Dedifferentiated amniotic fluid mesenchymal stem cell (primary cell): ENCODE results near the gene CSH1.
"Not testable (repeated sequence)": the region's sequence is repeated elsewhere in the genome, so short reads cannot be mapped to it uniquely, and the experiment has no call there.

ENCODE experiments used
- DNase-seq: peaks from one replicate; pipeline ENCODE4 v3.0.0-alpha.2; 2016; ENCODE audit errors: extremely low spot score

The CSH1 gene

DNA sequence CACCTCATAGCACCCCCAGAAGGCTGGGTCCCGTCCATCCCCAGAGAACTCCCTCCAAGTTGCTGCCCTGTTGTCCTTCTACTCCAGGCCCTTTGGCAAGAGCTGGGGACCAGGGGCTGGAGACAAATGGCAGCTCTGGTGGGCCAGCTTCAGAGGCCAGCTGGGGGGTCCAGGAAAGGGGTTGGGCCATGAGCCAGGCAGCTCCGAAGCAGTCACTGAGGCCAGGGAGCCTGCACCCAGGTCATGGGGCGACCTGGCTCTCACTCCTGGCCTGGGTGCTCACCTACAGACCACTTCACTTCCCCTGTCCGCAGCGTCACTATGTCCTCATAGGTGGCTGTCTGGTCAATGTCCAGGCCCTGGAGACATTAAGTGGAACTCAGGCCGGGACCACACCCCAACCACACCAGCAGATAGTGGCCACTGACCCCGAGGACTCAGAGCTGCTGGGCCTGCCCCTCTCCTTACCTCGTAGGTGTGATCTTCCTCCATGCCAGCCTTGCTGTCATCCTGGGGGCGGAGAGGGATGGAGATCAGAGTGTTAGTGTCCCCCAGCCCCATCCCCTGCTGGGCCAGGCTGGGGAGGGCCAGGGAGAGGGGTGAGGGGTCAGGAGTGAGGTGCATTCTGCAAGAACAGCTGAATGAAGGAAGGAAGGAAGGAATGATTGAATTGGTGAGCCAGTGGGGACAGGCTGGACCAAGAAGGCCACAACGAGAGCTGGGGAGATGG lies 32.8 kb upstream of the CSH1 start:
- no peak for DNase-seq

DNA sequence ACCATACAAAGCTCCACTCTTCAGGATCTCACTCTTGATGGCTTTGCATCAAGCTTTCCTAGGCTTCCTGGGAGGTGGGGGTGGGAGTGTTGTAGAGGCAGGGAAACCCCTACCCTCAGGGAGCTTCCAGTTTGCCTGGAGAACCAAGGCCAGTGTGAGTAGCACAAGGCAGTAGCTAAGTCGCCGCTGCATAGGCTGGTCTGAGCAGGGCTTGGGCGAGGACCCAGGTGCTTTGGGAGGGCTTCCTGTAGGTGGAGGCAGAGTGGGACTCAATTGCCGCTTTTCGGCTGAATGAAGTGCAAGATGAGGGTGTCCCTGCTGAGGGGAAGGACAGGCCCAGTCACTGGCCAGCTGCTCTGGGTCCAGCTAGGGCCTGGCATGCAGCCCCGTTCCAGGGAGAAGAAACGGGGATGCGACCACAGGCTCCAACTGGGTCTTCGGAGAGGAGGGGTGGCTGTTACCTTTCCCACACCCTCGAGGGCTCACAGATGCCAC lies 31.8 kb upstream of the CSH1 start:
- no peak for DNase-seq

DNA sequence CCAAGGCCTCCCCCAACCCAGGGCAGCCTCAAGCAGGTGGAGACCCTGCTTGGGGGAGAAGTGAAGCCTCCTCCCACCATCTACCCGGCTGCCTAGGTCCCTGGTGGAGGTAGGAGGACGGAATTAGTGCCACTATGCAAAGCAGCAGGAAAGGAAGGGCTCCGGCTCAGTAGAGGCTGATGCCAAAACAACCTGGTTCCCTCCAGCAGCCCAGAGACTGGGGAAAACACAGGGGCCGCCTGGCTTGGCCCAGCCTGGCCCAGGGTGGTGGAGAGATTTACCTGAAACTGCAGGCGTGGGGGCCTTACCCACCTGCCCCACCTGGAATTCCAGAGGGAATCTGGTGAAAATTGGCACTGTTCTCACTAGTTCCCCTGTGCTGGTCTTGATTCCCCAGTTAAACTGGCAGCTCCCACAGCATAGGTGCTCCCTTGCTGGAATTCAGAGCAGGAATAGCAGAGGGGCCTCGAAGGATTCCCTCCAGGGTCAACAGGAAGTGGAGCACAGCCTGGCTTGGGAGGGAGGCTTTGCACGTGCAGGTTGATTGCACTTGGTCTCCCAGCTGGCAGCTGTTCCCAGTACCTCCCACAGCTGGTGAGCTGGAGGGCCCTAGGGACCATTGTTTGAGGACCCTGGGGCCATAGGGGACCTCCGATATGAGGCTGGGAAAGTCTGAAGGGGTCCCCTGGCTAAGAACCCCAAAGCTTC lies 31.2 kb upstream of the CSH1 start:
- DNase-seq, result no peak

DNA sequence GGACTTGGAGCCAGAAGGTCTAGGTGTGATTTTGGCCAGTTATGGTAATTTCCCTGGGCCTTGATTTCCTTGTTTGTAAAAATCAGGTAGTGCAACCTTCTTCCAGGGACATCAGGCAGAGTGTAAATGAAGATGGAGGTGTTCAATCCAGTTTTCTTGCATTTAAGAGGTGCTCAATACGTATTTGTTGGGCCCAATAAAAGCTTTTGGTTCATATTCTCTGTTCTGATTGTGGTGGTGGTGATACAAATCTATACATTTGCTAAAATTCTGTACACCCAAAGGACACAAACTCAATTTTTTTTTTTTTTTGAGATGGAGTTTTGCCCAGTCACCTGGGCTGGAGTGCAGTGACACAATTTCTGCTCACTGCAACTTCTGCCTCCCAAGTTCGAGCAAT lies 29.8 kb upstream of the CSH1 start:
- DNase-seq, result no peak

DNA sequence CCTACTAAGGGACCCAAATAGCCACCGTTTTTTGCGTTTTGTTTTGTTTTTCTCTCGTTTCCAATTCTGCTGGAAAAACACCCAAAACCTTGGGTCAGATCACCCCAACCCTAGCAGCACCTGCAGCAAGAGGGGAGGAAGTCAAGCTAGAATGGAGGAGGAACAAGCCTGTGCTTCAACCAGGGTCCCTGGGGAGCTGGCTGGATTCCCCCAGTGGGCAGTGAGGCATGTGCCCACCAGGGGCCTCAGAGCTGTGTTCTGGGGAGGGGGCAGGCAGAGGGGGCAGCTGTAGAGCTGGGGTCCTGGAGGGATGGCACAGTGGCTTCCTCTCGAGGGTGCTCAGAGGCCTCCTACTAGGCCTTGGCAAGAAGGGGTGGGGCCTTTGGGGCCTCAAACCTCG lies 29.2 kb upstream of the CSH1 start:
- DNase-seq, result no peak

DNA sequence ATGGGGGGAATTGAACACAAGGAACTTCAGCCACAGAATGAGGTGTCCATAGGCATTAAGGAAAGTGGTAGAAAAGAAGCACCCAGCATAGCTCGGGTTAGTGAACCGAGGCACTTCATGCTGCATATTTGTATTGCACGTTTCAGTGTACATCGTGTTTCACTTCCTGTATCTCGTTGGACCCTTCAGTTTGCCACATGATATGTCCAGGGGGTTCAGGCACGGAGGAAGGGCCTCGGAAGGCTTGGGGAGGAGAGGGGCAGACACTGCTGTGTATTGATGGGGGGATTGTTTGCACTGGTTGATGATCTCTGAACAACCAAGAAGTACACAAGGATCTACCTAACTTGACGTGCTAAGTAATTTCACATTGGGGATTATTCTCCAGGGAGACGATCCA lies 26.0 kb upstream of the CSH1 start:
- DNase-seq, result not testable (repeated sequence)

DNA sequence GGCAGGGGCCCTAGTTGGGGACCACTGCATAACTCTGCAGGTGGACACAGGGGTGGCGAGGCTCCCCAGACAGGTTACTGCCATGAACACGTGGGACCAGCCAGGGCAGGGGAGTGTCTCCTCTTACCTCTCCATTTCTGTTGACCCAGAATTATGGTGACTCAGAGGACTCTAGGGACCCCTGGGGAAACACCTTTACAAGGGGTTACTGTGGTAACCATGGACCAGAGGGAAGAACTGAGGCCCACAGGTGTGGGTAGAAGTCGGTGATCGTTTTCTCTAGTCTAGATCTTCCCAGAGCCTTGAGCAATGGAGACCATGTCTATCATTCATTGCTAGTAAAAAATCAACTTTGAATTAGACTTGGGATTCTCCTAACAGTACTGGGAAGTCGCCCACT lies 24.4 kb upstream of the CSH1 start:
- not testable (repeated sequence) for DNase-seq

DNA sequence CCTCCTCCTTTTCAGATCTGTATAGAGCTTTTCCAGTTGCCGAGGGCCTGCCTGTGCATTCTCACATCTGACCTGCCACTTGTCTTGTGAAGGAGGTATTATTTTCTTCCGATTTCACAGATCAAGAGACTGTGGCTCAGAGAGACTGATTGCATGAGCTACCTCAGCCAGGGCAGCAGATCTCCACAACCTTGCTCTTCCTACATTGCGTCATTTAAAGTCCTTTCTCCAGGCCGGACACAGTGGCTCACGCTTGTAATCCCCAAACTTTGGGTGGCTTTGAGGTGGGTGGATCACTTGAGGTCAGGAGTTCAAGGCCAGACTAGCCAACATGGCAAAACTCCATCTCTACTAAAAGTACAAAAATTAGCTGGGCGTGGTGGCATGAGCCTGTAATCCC lies 23.7 kb upstream of the CSH1 start:
- DNase-seq, result not testable (repeated sequence)

DNA sequence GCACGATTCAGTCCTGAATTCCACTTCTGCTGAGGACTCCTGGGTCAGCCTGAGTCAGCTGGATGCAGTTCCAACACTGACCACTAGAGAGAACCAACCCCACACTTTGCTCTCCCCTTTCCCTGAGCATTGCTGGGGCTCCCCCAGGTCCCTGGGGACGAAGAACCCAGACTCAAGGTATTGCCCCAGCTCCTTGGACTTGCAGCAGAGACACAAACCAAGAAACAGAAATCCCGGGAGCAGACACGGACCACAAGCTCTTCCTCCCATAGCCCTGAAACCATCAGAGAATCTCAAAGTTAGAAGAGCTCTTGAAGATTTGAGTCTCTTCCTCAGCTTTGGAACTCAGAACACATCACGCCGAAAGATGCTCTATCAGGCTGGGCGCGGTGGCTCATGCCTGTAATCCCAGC lies 22.9 kb upstream of the CSH1 start:
- peak; percentile 50 for DNase-seq

DNA sequence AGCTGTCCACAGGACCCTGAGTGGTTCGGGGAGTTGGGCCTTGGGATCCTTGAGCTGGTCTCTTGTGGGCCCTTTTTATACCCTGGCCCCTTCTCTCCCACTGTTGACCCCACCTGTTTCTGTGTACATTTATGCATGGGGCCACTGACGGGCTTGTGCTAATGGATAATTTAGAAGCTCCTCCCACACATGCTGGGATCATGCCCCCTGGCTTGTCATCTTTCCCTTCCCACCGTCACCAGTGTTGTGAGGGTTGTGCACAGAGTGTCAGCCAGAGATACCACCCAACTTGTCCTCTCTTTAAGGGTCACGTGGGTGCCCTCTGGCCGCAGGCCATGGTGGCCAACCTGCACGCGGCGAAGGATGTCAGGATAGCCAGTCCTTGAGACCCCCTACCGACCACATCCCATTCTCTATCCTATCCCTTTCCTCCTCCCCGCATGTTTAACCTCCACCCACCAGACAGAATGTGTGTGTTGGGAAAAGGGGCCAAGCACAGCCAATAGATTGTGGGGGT lies 22.5 kb upstream of the CSH1 start, which contains the start of gene GH1:
Gene GH1 (minus strand): TSS at position 51 of the 517 bp plus-strand sequence. CDS start 63 bp downstream, outside the sequence.
- DNase-seq, result not testable (repeated sequence)

DNA sequence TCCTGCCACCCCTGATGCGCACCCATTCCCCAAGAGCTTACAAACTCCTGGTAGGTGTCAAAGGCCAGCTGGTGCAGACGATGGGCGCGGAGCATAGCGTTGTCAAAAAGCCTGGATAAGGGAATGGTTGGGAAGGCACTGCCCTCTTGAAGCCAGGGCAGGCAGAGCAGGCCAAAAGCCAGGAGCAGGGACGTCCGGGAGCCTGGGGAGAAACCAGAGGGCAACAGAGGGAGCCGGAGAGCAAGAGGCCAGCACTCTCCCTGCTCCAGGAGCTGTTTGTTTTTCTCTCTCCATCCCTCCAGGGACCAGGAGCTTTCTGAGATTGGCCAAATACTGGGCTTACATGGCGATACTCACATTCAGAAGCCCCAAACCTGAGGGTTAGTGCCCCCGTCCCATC lies 21.9 kb upstream of the CSH1 start:
- DNase-seq, result no peak

DNA sequence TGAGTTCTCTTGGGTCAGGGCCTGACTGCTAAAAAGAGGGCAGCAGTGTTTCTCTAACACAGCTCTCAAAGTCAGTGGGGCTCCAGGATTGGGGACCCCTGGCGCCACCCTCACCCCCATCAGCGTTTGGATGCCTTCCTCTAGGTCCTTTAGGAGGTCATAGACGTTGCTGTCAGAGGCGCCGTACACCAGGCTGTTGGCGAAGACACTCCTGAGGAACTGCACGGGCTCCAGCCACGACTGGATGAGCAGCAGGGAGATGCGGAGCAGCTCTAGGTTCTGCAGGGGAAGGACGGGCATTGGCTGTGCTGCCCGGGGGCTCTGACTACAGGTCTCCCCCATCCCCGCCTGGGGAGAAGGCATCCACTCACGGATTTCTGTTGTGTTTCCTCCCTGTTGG lies 21.3 kb upstream of the CSH1 start:
- DNase-seq, result no peak

DNA sequence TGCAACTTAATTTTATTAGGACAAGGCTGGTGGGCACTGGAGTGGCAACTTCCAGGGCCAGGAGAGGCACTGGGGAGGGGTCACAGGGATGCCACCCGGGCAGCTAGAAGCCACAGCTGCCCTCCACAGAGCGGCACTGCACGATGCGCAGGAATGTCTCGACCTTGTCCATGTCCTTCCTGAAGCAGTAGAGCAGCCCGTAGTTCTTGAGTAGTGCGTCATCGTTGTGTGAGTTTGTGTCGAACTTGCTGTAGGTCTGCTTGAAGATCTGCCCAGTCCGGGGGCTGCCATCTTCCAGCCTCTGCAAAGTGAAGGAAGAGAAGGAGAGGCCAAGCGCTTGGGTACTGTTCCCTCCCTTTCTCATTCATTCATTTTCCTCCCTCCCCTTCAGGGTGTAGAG lies 20.8 kb upstream of the CSH1 start:
- DNase-seq, result not testable (repeated sequence)

DNA sequence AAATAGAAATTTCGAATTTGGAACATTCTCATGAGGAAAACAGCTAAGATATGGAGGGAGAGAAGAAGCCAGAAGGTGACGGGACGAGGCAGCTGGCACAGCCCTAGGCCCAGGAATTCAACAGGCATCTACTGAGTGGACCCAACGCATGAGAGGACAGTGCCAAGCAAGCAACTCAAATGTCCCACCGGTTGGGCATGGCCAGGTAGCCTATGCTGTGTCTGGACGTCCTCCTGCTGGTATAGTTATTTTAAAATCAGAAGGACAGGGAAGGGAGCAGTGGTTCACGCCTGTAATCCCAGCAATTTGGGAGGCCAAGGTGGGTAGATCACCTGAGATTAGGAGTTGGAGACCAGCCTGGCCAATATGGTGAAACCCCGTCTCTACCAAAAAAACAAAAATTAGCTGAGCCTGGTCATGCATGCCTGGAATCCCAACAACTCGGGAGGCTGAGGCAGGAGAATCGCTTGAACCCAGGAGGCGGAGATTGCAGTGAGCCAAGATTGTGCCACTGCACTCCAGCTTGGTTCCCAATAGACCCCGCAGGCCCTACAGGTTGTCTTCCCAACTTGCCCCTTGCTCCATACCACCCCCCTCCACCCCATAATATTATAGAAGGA lies 20.3 kb upstream of the CSH1 start:
- DNase-seq, result no peak

DNA sequence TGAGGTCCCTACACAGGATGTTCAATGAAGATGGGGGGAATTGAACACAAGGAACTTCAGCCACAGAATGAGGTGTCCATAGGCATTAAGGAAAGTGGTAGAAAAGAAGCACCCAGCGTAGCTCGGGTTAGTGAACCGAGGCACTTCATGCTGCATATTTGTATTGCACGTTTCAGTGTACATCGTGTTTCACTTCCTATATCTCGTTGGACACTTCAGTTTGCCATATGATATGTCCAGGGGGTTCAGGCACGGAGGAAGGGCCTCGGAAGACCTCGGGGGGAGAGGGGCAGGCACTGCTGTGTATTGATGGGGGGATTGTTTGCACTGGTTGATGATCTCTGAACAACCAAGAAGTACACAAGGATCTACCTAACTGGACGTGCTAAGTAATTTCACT lies 19.4 kb upstream of the CSH1 start:
- DNase-seq, result not testable (repeated sequence)

DNA sequence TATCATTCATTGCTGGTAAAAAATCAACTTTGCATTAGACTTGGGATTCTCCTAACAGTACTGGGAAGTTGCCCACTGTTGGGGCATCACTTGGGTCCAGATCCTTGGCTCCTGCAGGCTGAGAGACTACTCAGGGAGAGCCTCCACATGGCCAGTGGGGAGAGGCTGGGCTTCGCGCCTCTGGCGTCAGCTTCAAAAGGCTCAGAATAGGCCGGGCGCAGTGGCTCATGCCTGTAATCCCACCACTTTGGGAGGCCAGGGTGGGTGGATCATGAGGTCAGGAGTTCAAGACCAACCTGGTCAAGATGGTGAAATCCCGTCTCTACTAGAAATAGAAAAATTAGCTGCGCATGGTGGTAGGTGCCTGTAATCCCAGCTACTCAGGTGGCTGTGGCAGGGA lies 18.1 kb upstream of the CSH1 start:
- DNase-seq, result no peak

DNA sequence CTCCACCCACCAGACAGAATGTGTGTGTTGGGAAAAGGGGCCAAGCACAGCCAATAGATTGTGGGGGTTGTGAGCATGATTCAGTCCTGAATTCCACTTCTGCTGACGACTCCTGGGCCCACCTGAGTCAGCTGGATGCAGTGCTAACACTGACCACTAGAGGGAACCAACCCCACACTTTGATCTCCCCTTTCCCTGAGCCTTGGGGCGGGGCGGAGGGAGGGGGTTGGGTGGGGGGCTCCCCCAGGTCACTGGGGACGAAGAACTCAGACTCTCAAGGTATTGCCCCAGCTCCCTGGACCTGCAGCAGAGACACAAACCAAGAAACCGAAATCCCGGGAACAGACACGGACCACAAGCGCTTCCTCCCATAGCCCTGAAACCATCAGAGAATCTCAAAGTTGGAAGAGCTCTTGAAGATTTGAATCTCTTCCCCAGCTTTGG lies 15.3 kb upstream of the CSH1 start:
- no peak for DNase-seq

DNA sequence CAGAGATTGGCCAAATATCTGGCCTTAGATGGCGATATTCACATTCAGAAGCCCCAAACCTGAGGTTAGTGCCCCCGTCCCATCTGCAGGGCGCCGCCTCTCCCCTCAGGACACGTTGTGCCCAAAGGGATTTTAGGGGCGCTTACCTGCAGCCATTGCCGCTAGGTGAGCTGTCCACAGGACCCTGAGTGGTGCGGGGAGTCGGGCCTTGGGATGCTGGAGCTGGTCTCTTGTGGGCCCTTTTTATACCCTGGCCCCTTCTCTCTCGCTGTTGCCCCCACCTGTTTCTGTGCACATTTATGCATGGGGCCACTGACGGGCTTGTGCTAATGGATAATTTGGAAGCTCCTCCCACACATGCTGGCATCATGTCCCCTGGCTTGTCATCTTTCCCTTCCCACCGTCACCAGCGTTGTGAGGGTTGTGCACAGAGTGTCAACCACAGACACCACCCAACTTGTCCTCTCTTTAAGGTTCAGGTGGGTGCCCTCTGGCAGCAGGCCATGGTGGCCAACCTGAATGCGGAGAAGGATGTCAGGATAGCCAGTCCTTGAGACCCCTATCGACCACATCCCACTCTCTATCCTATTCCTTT lies 14.8 kb upstream of the CSH1 start, which contains the start of gene CSHL1:
Gene CSHL1 (minus strand): TSS at position 218 of the 595 bp plus-strand sequence. CDS start 62 bp downstream, at position 156.
- no peak for DNase-seq

DNA sequence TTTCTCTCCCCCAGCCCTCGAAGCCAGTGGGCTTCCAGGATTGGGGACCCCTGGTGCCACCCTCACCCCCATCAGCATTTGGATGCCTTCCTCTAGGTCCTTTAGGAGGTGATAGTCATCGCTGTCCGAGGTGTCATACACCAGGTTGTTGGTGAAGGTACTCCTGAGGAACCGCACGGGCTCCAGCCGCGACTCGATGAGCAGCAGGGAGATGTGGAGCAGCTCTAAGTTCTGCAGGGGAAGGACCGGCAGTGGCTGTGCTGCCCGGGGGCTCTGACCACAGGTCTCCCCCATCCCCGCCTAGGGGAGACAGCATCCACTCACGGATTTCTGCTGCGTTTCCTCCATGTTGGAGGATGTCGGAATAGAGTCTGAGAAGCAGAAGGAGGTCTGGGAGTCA lies 13.7 kb upstream of the CSH1 start:
- DNase-seq, result no peak

DNA sequence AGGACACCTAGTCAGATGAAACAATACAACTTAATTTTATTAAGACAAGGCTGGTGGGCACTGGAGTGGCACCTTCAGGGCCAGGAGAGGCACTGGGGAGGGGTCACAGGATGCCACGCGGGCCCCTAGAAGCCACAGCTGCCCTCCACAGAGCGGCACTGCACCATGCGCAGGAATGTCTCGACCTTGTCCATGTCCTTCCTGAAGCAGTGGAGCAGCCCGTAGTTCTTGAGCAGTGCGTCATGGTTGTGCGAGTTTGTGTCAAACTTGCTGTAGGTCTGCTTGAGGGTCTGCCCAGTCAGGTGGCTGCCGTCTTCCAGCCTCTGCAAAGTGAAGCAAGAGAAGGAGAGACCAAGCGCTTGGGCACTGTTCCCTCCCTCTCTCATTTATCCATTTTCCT lies 13.2 kb upstream of the CSH1 start:
- not testable (repeated sequence) for DNase-seq

DNA sequence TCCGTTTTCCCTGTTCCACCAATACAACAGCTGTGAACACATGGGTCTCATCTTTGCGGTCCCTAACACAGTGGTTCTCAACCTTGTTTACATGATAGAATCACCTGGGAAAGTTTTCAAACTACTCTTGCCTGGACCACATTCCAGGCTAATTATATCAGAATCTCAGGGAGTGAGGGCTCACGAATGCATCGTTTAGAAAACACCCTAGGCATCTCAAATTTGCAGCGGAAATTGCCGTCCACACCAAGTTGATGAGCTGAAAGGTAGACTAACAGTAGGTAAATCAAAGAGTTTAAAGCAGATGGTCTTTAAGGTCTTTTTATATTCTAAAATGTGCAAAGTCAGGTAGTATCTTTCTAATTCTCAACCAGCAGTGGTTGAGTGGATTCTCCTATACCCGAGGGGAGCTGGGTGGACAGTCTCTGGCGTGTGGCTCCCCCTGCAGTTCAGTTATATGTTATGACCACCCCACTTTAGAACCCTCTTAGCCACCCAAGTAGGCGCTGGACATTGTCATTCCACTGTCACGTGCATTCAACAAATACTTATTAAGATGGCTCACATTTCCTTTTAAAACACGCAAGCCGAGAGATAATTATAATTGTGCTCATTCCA lies 10.9 kb upstream of the CSH1 start:
- DNase-seq, result not testable (repeated sequence)
